Endodermal cell (in vitro differentiated cells): ENCODE measurements around the gene SCEL. TPM values are rescaled to one million over a fixed set of nuclear protein-coding genes. Genes with fewer than 3 reads are reported as not detected.
"Not testable (repeated sequence)": the region's sequence is repeated elsewhere in the genome, so short reads cannot be mapped to it uniquely, and the experiment has no call there.

Source experiments
- DNase-seq: peaks from one replicate; pipeline ENCODE4 v3.0.0-alpha.2; 2017
- H3K27ac ChIP-seq: 2 replicates; pipeline ENCODE4 v1.5.1; 2013; ENCODE audit warnings: mild to moderate bottlenecking, low read depth, low read length, moderate library complexity
- H3K27me3 ChIP-seq: 2 replicates; pipeline ENCODE4 v1.6.1; 2013; ENCODE audit warnings: mild to moderate bottlenecking, low read length, moderate library complexity; ENCODE audit not compliant: insufficient read depth, control insufficient read depth, poor library complexity, severe bottlenecking
- H3K36me3 ChIP-seq: 2 replicates; pipeline ENCODE4 v1.7.0; 2013; ENCODE audit warnings: mild to moderate bottlenecking, low read length, moderate library complexity; ENCODE audit not compliant: control insufficient read depth, insufficient read depth
- H3K4me1 ChIP-seq: one replicate; pipeline ENCODE4 v1.7.0; 2013; ENCODE audit warnings: low read length; ENCODE audit not compliant: control insufficient read depth, insufficient read depth
- H3K4me3 ChIP-seq: 2 replicates; pipeline ENCODE4 v1.5.1; 2013; ENCODE audit warnings: mild to moderate bottlenecking, low read length, moderate library complexity
- H3K9ac ChIP-seq: 2 replicates; pipeline ENCODE4 v1.6.1; 2013; ENCODE audit warnings: mild to moderate bottlenecking, low read length, moderate library complexity; ENCODE audit not compliant: poor library complexity, severe bottlenecking; ENCODE audit errors: extremely low read depth
- H3K9me3 ChIP-seq: 2 replicates; pipeline ENCODE4 v1.6.1; 2013; ENCODE audit warnings: mild to moderate bottlenecking, low read length, moderate library complexity; ENCODE audit not compliant: control insufficient read depth
- H3K27ac Mint-ChIP-seq: 2 replicates; pipeline ENCODE4 v1.8.0; 2020; ENCODE audit warnings: mixed read lengths
- H3K27me3 Mint-ChIP-seq: 2 replicates; pipeline ENCODE4 v1.8.0; 2021; ENCODE audit warnings: mild to moderate bottlenecking, mixed read lengths; ENCODE audit not compliant: insufficient read depth
- H3K36me3 Mint-ChIP-seq: 2 replicates; pipeline ENCODE4 v1.8.0; 2020; ENCODE audit warnings: low read depth, mixed read lengths
- H3K4me1 Mint-ChIP-seq: 2 replicates; pipeline ENCODE4 v1.8.0; 2020; ENCODE audit warnings: mixed read lengths
- H3K4me3 Mint-ChIP-seq: 2 replicates; pipeline ENCODE4 v1.8.0; 2020; ENCODE audit warnings: mild to moderate bottlenecking, moderate library complexity, mixed read lengths
- H3K9me3 Mint-ChIP-seq: 2 replicates; pipeline ENCODE4 v1.8.0; 2020; ENCODE audit warnings: mild to moderate bottlenecking, mixed read lengths
- CTCF ChIP-seq: fragments of 200-600 bp; sonication (generic); conservative IDR thresholded peaks from 2 replicates; pipeline ENCODE4 v1.5.0; 2021; ENCODE audit warnings: antibody characterized with exemption, mild to moderate bottlenecking
- WGBS, 2 experiments: methylation state at CpG; one replicate each; pipeline versions ENCODE4 v1.1.5 to v1.1.7; 2013; ENCODE audit warnings: missing lambda C conversion rate in 2 of 2, mixed read lengths in 1 of 2; ENCODE audit not compliant: insufficient coverage in 1 of 2, insufficient read length in 1 of 2; 5-methylcytosine and 5-hydroxymethylcytosine counted together
- total RNA-seq, 2 donors: library from RNA; stranded (reverse); fragmentation: NEBNext Ultra II Directional in 1 of 2; extraction: Animal tissue kit (Norgen Biotek cat#: 25700) in 1 of 2; gene quantifications; 2 replicates in 1 of 2; 3 replicates in 1 of 2; pipeline ENCODE4 v1.2.1, GENCODE V29; 2021

The SCEL gene
- total RNA-seq, 2 donors from 2014 or later, result 0.18 TPM; not detected in 1

GRCh38 chr13:77515785-77516184 lies 19.7 kb upstream of the SCEL start:
- no peak for TF ChIP-seq CTCF
- Histone ChIP-seq H3K9ac (no peak overlapping the region), H3K36me3 (no peaks in the 10 kb centered on the region), H3K9me3 (no peaks in the 10 kb centered on the region), H3K4me3 (no peak overlapping the region), H3K27me3 (no peaks in the 10 kb centered on the region), H3K27ac (no peak overlapping the region), H3K4me1 (no peaks in the 10 kb centered on the region)
- Mint-ChIP-seq H3K27ac (no peak overlapping the region), H3K4me3 (no peak overlapping the region), H3K4me1 (peaks cover 17% of the 10 kb centered on the region), H3K9me3 (no peaks in the 10 kb centered on the region), H3K36me3 (no peaks in the 10 kb centered on the region), H3K27me3 (no peaks in the 10 kb centered on the region)
- WGBS, 2 experiments, result 30 to 53% methylated on average over 1 to 2 of the region's 2 CpGs
- DNase-seq, result no peak

GRCh38 chr13:77516342-77516789 lies 19.1 kb upstream of the SCEL start:
- no peak for TF ChIP-seq CTCF
- Histone ChIP-seq H3K9ac (no peak overlapping the region), H3K27me3 (no peaks in the 10 kb centered on the region), H3K36me3 (no peaks in the 10 kb centered on the region), H3K4me1 (no peaks in the 10 kb centered on the region), H3K27ac (no peak overlapping the region), H3K9me3 (no peaks in the 10 kb centered on the region), H3K4me3 (no peak overlapping the region)
- Mint-ChIP-seq H3K4me3 (no peak overlapping the region), H3K36me3 (no peaks in the 10 kb centered on the region), H3K27ac (no peak overlapping the region), H3K9me3 (no peaks in the 10 kb centered on the region), H3K4me1 (peaks cover 22% of the 10 kb centered on the region), H3K27me3 (no peaks in the 10 kb centered on the region)
- WGBS, 2 experiments, result 90 to 92% methylated on average over 2 to 3 of the region's 4 CpGs
- no peak for DNase-seq

GRCh38 chr13:77518266-77518665 lies 17.2 kb upstream of the SCEL start:
- Histone ChIP-seq H3K9ac (no peak overlapping the region), H3K4me3 (no peak overlapping the region), H3K9me3 (peaks cover 4% of the 10 kb centered on the region), H3K4me1 (peaks cover 2% of the 10 kb centered on the region), H3K36me3 (no peaks in the 10 kb centered on the region), H3K27ac (no peak overlapping the region), H3K27me3 (no peaks in the 10 kb centered on the region)
- Mint-ChIP-seq H3K4me1 (peaks cover 35% of the 10 kb centered on the region), H3K9me3 (no peaks in the 10 kb centered on the region), H3K27ac (no peak overlapping the region), H3K27me3 (no peaks in the 10 kb centered on the region), H3K4me3 (no peak overlapping the region), H3K36me3 (no peaks in the 10 kb centered on the region)
- TF ChIP-seq CTCF, result no peak
- no peak for DNase-seq

- not testable (repeated sequence) for H3K9ac ChIP-seq, H3K36me3 Mint-ChIP-seq, H3K27ac ChIP-seq, DNase-seq, H3K27me3 Mint-ChIP-seq, H3K9me3 Mint-ChIP-seq, H3K27me3 ChIP-seq, H3K36me3 ChIP-seq, H3K27ac Mint-ChIP-seq, H3K9me3 ChIP-seq, H3K4me3 Mint-ChIP-seq, H3K4me1 ChIP-seq, H3K4me3 ChIP-seq
- peaks cover 35% of the 10 kb centered on the region for H3K4me1 Mint-ChIP-seq
- WGBS, 2 experiments, result 91 to 92% methylated on average over 1 of the region's 1 CpG
These were observed 16.1 kb upstream of the SCEL start for GRCh38 chr13:77519396-77519795.
